HG02981 (cell line): Measurements from ENCODE around the gene SDK2.

ENCODE experiments used
- ATAC-seq: cut with Tn5 transposase; IDR thresholded peaks from one replicate; pipeline ENCODE4 v1.9.1; 2021; ENCODE audit warnings: mild to moderate bottlenecking, moderate library complexity; ENCODE audit not compliant: unreplicated experiment

SDK2 gene

DNA sequence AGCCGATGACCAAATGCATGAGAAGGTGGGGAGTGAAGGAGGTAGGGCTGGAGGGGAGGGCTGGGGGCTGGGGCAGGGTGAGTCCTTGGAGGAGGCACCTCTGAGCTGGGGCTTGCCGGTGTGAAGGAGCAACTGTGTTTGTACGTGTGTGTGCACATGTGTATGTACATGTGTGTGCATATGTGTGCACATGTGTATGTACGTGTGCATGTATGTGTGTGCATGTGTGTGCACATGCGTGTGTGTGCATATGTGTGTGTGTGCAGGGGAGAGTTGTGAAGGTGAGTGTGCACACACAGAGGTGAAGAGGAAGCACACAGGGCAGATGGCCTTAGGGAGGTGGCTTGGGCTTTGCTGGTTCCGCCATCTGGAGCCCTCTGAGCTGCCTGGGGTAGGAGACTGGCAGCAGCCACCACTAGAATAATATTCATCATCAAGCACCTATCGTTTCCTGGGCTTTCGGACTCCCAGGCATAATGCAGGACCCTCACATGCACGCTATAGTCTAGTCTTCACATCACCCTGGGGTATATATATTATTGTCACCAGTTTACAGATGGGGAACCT, 211.5 kb downstream of the SDK2 start:
- ATAC-seq = no peak

DNA sequence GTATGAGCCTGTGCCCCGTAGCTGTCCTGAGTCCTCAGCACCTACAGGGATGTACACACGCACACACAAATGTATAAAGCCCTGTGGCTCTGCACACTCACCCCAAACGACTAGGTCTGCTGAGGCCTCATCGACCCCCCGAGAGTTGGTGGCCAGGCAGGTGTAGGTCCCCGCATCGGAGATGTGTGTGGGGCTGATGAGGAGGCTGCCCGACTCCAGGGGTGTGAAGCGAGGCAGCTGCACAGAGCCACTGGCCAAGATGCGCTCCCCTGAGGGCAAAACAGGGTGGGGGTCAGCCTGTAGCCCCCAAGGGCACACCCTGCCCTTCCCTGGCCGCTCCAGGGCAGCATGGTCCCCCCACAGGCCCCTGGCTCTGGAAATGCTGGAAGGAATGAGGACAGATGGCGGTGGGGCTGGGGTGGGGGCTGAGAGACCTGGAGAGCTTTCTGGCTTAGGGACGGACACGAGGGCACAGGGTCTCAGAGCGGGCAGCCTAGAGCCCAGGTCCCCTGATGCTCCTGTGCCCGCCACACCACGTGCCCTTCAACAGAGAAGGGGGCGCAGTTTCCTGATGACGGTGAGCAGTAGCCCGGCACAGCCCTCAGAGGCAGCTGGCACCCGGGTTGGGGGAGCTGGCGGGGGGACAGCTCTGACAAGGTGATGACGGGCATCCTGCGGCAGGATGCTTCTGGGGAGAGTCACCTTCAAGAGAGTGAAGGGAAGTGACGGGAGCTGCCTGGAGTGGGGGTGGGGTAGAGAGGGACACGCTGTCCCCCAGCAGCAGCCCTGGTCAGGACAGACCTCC, 212.6 kb downstream of the SDK2 start:
- ATAC-seq = no peak

DNA sequence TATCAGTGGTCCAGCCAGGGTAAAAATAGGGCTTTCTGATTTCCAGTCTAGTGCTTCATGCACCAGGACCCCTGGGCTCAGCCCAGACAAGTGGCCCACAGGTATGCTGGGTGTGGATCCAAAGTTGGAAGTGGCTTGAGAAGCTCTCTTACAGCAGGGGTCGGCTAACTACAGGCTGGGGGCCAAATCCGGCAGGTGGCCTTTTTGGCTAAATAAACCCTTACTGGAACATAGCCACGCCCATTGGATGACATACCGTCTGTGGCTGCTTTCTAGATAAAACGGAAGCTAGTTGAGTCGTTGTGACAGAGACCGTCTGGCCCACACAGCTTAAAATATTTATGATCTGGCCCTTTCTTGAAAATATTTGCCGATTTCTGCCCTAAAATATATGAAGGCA, 213.4 kb downstream of the SDK2 start:
- ATAC-seq = no peak

DNA sequence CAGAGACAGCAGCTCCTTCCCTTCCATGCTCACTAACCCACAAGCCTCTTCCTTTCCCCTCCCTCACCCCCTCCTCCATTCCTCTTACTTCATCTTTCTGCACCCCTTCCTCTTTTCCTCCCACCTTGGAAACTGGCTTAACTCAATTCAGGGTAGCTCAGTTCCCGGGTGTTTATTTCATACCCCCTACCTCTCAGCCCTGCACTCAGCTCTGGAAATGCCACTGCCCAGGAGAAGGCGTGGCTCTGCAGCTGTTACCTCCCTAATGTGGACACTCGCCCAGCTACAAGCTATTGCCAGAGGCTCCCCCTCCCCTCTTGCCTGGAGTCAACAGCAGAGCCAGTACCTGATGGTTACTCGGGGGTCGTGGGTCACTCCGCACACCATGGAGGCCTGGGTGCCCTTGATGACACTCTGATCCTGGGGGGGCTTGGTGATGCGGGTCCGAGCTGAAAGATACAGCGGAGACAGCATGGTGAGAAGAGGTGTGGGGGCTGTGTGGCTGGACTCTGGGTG, 214.0 kb downstream of the SDK2 start:
- ATAC-seq = no peak

DNA sequence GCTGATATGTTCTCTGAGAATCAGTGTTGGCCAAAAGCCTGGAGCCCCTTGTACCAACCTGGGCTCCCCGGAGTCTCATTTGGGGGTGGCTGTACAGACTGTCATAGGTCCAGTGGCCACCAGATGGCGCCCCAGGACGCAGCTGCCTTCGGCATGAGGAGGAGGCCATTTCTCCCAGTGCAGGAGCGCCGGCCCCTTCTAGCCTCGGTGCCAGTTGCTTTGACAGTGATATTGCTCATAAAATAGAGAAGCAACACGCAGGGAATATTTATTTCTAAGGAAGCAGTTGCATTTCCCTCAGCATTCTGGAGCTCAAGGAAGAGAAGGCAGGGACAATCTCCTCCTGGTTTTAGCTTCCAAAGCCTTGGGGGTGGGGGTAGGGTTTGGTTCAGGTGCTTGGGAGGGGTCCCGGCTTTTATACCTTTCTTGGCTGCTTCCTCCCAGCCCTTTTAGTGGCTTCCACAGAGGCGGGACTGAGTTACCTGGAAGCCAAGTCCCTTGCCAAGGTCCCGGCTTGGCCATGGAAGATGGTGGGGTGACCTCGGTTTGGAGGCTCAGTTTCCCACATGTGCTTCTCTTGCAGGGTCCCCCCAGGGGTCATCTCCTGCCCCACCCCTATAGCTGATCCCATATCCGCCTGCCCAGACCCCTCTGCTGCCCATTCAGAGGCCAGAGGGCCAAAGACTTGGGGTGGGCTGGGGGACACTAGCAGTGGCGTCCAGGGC, 214.6 kb downstream of the SDK2 start:
- peak; percentile 93 for ATAC-seq

DNA sequence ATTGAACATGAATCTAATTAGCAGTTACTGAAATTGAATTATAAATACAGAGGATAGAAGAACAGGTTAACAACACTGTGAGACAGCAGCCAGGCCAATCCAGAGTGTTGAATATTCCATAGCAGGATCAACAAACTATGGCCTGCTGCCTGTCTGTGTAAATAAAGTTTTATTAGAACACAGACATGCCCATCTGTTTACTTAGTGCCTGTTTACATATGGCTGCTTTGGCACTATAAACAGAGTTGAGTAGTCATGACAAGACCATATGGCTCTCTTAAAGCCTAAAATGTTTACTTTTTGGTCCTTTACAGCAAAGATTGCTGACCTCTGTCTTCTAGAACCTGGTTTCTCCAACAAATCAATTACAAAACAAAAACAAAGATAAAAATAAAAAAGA, 217.0 kb downstream of the SDK2 start:
- ATAC-seq = no peak

DNA sequence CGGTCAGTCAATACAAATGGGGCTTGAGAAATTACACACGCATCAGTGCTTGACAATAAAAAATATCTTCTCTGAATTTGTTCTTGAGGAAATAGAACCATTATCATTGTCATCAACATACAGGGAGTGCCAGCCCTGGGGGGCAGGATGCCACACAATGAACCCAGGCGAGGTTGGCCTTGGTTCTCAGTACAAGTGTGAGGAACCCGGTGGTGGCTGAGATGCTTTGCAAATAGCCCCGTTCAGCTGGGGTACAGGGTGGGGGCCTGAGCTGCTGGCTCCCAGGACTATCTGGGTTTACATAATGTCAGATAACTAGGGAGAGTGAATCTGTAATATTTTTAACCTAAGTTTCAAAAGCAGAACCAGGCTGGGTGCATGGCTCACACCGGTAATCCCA, 219.7 kb downstream of the SDK2 start:
- ATAC-seq = no peak

DNA sequence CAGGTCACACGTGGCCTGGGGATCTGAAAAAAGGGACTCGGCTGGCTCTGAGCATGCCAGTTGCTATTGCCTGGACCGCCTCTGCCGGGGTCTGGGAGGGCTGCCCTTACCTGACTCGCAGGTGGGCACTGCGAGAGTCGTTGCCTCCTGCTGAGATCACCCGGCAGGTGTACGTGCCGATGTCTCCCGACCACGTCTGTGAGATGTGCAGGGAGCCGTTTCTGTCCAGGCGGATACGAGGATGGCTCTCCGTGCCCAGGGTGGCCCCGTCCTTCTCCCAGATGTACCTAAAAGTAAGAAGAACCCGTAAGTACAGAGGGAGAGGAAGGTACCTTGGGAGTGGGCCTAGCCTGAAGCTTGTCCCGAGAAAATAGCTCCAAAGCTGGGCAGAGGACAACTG, 220.4 kb downstream of the SDK2 start:
- no peak for ATAC-seq

DNA sequence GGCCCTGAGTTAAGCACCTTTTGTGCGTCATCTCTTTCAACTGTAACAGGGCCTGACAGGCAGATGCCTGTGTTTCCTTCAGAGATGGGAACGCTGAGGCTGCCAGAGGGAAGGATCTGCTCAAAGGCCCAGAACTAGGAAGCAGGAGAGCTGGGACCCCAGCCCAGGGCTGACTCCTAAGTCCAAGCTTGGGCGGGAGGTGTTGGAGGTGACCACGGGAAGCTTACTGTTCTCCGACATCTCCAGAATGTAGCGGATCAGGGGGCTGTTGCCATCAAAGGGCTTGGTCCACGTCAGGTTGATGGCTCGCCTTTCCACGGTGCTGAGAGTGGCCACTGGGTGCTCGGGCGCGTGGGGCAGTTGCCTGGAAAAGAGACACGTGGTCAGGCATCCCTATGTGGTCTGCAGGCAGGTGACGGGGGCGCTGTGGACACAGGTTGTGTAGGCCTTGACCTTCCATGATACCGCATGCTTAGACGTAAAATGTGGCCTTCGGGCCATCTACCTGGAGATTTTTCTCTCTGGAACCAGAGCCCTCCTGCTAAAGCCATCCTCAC, 221.0 kb downstream of the SDK2 start:
- no peak for ATAC-seq

DNA sequence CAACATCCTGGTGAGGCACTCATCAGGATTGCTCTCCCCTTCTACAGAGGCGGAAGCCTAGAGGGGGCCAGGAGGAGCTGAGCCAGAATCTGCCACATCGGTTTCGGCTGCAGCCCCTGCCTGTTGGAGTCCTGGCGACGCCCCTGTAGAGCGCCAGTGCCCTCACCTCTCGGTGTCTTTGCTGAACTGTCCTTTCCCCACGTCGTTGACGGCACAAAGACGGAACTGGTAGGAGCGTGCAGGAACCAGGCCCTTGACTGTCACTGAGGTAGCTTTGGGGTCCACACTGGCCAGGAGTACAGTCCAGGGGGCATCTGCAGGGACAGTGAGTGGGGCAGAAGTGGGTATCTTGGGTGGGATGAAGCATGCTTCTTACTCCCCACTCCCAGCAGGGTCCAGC, 222.1 kb downstream of the SDK2 start:
- ATAC-seq = no peak

DNA sequence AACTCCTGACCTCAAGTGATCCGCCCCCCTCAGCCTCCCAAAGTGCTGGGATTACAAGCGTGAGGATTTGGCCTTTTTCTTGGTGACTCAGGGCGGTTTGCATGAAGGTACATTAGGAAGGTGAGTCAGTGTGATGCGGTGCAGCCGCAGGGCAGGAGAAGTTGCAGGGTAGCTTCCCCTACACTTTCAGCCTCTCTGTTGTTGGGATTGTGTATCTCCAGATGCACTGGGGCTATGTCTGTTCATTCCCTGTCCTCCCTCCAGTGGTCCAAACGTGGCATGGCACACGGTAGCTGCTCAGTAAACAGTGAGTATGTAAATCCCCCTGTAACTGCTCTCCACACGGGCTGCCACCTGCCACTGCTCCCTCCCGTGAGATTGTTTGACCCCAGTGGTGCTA, 223.3 kb downstream of the SDK2 start:
- ATAC-seq = no peak

DNA sequence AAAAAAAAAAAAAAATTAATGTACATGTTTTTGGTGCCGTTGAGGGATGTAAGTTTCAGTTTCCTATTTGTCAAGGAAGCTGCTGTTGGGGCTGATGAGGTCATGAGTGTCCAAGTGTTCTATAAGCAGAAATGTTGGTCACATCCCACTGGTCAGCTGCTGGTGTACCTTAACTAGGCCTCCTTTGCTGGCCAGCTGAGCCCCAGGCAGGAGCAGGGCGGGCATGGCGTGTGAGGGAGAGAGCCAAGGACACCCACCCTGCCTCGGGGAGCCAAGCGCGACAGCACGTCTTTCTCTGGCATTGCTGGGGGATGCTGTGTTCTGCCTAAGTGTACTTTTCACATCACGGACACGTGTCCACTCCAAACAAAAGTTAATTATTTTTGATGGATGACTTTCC, 224.4 kb downstream of the SDK2 start:
- ATAC-seq = no peak

DNA sequence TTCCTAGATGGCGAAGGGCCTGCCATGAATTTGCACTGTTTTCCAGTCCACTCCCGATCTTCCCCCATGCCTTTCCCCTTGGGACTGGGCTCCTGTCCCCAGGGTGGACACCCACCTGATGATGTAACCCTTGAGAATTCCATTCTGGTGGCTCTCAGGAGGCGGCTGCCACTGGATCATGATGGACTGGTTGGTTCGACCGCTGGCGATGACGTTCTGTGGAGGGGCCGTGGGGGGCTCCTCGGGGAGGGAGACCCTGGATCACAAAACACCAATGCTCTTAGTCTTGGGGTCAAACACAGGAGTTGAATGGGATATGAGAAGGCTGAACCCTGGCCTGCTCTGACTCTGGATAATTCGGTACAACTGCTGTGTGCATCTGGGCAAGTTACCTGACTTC, 225.2 kb downstream of the SDK2 start:
- ATAC-seq = no peak

DNA sequence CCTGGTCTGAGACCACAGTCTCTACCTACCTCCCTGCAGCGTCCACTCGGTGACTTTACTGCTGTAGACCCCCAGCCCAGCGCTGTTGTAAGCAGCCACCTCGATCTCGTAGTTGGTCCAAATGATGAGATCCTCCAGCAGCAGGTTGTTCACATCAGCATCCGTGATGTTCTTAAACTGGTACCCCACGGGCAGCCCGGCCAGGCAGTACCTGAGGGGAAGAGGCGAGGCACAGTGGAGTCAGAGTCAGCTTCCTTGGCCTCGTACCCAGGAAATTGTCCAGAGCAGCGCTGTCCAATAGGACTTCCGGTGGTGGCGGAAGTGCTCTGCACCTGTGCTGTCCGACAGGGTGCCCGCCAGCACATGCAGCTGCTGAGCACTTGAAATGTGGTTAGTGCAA, 228.5 kb downstream of the SDK2 start:
- no peak for ATAC-seq

DNA sequence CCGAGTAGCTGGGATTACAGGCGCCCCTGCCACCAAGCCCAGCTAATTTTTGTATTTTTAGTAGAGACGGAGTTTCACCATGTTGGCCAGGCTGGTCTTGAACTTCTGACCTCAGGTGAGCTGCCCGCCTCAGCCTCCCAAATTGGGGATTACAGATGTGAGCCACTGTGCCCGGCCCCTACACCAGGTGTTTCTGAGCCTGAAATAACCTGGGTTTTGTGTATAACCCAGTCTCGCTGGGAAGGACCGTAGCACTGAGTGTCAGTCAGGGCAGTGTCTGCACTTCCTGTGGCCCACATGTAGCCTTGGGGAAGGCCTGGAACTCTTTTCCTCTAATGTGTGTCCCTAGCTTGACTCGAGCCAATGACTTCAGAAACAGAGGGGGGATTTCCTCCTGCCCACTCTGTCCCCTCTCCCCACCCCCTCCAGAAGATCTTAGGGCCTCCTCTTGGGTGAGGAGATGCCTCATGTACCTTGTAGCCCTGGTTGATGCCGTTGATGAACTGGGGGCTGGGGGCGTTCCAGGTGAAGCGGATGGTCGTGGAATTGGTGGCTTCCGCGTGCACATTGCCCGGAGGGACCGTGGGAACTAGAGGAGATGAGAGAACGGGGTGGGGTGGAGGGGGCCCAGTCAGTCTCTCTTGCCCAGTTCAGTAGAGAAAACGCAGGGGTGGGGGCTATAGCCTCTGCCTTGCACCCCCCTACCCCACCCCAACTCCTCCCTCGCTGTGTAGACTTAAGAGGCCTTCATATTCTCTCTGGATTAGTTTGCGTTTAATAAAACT, 229.9 kb downstream of the SDK2 start:
- no peak for ATAC-seq

DNA sequence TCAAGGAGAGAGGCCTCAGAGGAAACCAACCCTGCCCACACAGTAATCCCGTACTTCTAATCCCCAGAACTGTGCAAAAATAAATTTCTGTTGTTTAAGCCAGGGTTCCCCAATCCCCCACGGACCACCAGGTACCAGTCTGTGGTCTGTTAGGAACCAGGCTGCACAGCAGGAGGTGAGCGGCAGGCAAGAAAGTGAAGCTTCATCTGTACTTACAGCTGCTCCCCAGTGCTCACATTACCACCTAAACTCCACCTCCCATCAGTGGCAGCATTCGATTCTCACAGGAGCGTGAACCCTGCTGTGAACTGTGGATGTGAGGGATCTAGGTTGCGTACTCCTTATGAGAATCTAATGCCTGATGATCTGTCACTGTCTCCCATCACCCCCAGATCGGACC, 231.3 kb downstream of the SDK2 start:
- ATAC-seq = no peak

DNA sequence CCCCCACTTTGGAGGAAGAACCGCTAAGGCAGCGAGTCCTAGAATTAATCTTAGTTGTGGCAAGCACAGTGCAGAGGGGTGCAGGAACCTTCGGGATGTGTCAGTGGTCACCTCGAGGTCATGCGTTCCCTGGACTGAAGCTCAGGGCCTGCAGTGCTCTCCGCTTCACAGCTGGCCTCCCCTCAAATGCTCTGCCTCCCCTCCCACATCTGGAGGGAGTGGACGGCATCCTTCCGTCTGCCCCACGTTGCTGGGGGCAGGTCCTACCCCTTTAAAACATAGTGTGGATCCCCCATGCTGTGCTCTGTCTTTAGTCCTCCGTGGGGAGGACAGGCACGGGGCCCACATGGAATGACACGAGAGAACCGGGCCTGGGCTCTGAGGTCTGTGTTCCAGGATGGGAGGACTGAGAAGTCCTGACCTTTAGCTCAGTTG, 232.9 kb downstream of the SDK2 start:
- no peak for ATAC-seq

DNA sequence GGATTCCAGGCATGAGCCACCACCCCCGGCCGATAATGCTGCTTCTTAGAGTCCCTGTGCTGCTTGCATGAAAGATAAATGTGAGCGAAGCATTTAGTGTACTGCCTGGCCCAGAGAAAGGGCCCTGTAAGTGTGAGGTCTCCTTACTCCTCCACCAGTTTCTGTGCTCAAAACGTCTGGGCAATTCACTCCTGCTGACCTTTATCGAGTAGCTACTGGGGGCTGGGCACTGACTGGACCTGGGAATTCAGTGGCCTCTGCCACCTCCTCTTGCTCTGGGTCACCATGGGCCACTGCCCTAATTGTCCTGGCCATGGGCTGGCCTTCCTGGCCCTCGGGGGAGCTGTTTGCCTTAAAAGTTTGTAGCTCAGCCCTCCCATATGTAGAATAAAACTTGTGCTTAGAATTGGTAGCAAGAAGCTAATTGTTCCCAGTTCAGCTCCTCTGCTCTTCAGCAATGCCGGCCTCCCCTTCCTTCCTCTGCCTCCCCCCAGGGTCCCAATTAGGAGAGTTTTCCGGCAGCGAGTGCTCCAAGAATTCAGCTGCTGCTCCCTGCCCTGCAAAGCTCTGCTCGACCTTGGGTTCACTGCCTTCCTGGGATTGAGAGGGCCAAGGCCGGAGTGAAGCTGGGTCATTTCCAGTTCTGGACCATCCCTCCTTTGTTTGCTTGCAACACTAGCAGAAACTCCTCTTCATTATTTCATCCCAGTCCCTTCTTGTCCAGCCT, 233.5 kb downstream of the SDK2 start:
- ATAC-seq = no peak

DNA sequence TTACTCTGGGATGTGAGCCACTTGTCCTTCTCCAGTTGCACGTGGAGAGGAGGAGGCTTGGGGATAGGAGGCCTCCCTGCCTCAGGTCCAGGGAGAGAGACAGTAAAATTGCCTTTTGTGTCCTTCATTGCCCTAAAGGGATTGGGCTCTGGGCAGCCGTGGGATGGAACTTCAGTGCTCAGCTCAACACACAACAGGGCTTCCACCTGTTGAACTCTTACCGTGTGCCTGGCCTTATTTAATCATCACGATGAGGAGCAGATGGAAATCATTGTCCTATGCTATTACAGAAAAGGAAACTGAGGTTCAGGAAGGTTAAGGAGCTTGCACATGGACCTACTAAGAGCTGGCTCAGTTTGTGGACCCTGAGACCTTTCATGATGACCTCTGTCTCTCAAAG, 240.0 kb downstream of the SDK2 start:
- no peak for ATAC-seq

DNA sequence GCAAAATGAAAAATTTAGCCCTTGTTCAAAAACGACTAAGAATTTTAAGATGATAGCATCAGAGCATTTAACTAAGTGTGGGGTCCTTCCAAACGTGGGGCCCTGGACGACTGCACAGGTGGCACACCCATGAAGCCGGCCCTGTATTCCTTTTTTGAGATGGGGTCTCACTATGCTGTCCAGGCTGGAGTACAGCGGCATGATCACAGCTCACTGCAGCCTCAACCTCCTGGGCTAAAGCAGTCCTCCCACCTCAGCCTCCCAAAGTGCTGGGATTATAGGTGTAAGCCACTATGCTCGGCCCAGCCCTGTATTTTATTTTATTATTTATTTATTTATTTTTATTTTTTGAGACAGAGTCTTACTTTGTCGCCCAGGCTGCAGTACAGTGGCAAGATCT, 241.8 kb downstream of the SDK2 start:
- ATAC-seq = no peak
